Fibroblast of villous mesenchyme (primary cell): Measurements from ENCODE around the gene ENGASE. TPM values are rescaled to one million over a fixed set of nuclear protein-coding genes. Genes with fewer than 3 reads are reported as not detected.

Experiments used
- DNase-seq: peaks from one replicate; pipeline ENCODE4 v3.0.0-alpha.2; 2010; ENCODE audit warnings: low read depth
- H3K4me3 ChIP-seq: 2 replicates; pipeline ENCODE4 v1.5.1; 2011; ENCODE audit warnings: low read depth, mild to moderate bottlenecking, low read length
- CTCF ChIP-seq: IDR thresholded peaks from 2 replicates; pipeline ENCODE4 v1.5.1; 2012; ENCODE audit warnings: low read depth, mild to moderate bottlenecking, low read length; ENCODE audit not compliant: insufficient read depth
- total RNA-seq: library from RNA; depleted of rRNA; stranded (reverse); fragments of >200 nt; gene quantifications from 2 replicates; pipeline ENCODE4 v1.2.3, GENCODE V29; 2012

Gene ENGASE
- total RNA-seq, 1 donor: 11.2 TPM

- DNase-seq: no peak
These were observed 29.5 kb upstream of the ENGASE start for GRCh38 chr17:79045001-79045729.

GRCh38 chr17:79045842-79046196 lies 28.8 kb upstream of the ENGASE start:
- peak; percentile 70 for DNase-seq
- no peak overlapping the region for H3K4me3 ChIP-seq
- peak; percentile 98 for TF ChIP-seq CTCF

More at GRCh38 chr17:79045001-79045729, 29.5 kb upstream of the ENGASE start:
- TF ChIP-seq CTCF: no peak
- no peak overlapping the region for H3K4me3 ChIP-seq

DNA sequence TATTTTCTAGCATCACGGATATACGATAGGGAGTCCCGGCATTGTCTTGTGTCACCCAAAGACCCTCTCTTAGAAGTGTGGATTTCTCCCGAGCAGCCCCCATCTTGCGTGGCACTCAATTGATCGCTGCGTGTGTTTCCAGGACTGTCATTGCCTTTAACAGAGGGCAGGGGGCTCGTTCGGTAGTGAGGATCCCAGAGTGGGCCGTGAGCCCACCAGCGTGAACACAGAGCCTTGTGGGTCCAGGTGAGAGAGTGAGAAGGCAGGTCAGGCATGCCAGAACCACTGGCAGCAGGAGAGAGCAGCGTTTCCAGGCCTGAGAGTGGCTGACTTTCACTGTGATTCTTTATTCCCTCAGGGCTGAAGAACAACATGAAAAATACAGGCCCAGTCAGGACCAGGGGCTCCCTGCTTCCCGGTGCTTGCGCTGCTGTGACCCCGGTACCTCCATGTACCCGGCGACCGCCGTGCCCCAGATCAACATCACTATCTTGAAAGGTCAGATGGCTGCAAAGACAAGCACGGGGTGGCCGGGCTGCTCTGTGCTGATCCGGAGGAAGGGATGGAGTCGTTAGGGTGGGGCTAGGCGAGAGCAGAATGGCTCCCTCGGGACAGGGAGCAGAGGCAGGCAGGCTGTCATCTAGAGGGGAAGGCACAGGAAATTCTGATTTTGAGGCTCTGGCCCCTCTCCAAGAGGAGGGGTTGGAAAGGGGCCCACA lies 28.3 kb upstream of the ENGASE start:
- H3K4me3 ChIP-seq: no peak overlapping the region
- DNase-seq: no peak
- no peak for TF ChIP-seq CTCF

DNA sequence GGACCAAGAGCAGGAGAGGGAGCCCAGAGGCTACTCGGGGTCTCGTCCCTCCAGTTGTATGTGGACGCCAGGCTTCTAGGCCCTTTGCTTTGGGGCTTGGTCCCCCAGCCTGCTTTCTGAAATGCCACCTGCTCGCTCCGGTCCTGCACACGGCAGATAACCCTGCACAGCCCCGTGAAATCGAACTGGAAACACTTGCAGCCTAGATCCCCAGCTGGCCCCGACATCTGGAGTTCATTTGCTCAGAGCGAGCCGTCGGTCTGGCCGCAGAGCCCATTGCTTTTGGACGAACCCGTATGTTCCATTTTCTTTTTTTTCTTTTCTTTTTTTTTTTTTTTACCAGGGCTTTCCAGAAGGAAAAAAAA lies 27.7 kb upstream of the ENGASE start:
- no peak overlapping the region for H3K4me3 ChIP-seq
- DNase-seq: no peak
- no peak for TF ChIP-seq CTCF

DNA sequence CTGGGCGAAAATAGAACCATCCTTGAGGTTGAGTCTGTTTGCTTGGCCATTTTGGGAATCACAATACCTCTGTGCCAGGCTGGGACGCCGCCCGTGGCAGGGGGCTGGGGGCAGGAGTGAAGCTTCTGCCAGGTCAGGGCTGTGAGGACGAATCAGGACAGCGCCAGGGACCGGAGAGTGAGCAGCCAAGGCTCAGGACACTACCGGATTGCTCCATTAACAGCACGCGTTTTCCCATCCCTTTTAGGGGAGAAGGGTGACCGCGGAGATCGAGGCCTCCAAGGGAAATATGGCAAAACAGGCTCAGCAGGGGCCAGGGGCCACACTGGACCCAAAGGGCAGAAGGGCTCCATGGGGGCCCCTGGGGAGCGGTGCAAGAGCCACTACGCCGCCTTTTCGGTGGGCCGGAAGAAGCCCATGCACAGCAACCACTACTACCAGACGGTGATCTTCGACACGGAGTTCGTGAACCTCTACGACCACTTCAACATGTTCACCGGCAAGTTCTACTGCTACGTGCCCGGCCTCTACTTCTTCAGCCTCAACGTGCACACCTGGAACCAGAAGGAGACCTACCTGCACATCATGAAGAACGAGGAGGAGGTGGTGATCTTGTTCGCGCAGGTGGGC lies 27.2 kb upstream of the ENGASE start:
- DNase-seq: no peak
- H3K4me3 ChIP-seq: no peak overlapping the region
- no peak for TF ChIP-seq CTCF

DNA sequence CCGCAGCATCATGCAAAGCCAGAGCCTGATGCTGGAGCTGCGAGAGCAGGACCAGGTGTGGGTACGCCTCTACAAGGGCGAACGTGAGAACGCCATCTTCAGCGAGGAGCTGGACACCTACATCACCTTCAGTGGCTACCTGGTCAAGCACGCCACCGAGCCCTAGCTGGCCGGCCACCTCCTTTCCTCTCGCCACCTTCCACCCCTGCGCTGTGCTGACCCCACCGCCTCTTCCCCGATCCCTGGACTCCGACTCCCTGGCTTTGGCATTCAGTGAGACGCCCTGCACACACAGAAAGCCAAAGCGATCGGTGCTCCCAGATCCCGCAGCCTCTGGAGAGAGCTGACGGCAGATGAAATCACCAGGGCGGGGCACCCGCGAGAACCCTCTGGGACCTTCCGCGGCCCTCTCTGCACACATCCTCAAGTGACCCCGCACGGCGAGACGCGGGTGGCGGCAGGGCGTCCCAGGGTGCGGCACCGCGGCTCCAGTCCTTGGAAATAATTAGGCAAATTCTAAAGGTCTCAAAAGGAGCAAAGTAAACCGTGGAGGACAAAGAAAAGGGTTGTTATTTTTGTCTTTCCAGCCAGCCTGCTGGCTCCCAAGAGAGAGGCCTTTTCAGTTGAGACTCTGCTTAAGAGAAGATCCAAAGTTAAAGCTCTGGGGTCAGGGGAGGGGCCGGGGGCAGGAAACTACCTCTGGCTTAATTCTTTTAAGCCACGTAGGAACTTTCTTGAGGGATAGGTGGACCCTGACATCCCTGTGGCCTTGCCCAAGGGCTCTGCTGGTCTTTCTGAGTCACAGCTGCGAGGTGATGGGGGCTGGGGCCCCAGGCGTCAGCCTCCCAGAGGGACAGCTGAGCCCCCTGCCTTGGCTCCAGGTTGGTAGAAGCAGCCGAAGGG lies 26.4 kb upstream of the ENGASE start:
- TF ChIP-seq CTCF: no peak
- no peak for DNase-seq
- H3K4me3 ChIP-seq: no peak overlapping the region
